Endothelial cell (in vitro differentiated cells): Measurements from ENCODE around the gene SSTR3. TPM values are rescaled to one million over a fixed set of nuclear protein-coding genes. Genes with fewer than 3 reads are reported as not detected.

ENCODE experiments used
- DNase-seq: peaks from one replicate; pipeline ENCODE4 v3.0.0; 2021; ENCODE audit warnings: low spot score
- H3K27ac Mint-ChIP-seq: one replicate; pipeline ENCODE4 v1.8.0; 2021; ENCODE audit warnings: mixed read lengths, inconsistent platforms; ENCODE audit not compliant: unreplicated experiment
- H3K27me3 Mint-ChIP-seq: one replicate; pipeline ENCODE4 v1.8.0; 2021; ENCODE audit warnings: mild to moderate bottlenecking, moderate library complexity, mixed read lengths, inconsistent platforms; ENCODE audit not compliant: unreplicated experiment
- H3K36me3 Mint-ChIP-seq: one replicate; pipeline ENCODE4 v1.8.0; 2021; ENCODE audit warnings: mild to moderate bottlenecking, low read depth, mixed read lengths, inconsistent platforms; ENCODE audit not compliant: unreplicated experiment
- H3K4me1 Mint-ChIP-seq: one replicate; pipeline ENCODE4 v1.8.0; 2021; ENCODE audit warnings: mild to moderate bottlenecking, mixed read lengths, inconsistent platforms; ENCODE audit not compliant: unreplicated experiment
- H3K4me3 Mint-ChIP-seq: one replicate; pipeline ENCODE4 v1.8.0; 2021; ENCODE audit warnings: mild to moderate bottlenecking, mixed read lengths, inconsistent platforms; ENCODE audit not compliant: unreplicated experiment
- H3K9me3 Mint-ChIP-seq: one replicate; pipeline ENCODE4 v1.8.0; 2021; ENCODE audit warnings: mixed read lengths, inconsistent platforms; ENCODE audit not compliant: unreplicated experiment
- total RNA-seq: library from RNA; stranded (reverse); fragmentation: NEBNext Ultra II Directional; extraction: Animal tissue kit (Norgen Biotek cat#: 25700); gene quantifications from one replicate; pipeline ENCODE4 v1.2.1, GENCODE V29; 2021; ENCODE audit not compliant: unreplicated experiment
- TF ChIP-seq, protein P1 (sequence below): fragments of 200-600 bp; sonication (generic); IDR thresholded peaks from one replicate; pipeline ENCODE4 v1.5.0; 2021; ENCODE audit warnings: antibody characterized with exemption; ENCODE audit not compliant: unreplicated experiment

SSTR3 gene
- total RNA-seq, 1 donor from 2014 or later, result 0.13 TPM

DNA sequence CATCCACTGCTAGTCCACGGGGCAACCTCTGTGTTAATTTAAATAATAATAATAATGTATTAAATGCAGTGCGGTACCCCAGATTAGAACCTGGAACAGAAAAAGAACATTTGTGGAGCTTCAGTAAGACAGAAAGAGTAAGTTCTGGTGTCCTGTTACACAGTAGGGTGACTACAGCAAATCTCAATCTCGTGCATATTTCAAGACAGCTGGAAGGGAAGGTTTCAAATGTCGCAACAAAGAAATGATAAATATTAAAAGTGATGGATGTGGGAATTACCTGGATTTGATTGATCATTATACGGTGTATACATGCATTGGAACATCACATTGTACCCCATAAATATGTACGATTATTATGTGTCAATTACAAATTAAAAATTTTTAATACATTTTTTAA, 33.5 kb upstream of the SSTR3 start:
- H3K9me3 Mint-ChIP-seq, result no peaks in the 10 kb centered on the region
- H3K27ac Mint-ChIP-seq, result no peak overlapping the region
- H3K4me3 Mint-ChIP-seq, result no peak overlapping the region
- TF ChIP-seq, protein P1, sequence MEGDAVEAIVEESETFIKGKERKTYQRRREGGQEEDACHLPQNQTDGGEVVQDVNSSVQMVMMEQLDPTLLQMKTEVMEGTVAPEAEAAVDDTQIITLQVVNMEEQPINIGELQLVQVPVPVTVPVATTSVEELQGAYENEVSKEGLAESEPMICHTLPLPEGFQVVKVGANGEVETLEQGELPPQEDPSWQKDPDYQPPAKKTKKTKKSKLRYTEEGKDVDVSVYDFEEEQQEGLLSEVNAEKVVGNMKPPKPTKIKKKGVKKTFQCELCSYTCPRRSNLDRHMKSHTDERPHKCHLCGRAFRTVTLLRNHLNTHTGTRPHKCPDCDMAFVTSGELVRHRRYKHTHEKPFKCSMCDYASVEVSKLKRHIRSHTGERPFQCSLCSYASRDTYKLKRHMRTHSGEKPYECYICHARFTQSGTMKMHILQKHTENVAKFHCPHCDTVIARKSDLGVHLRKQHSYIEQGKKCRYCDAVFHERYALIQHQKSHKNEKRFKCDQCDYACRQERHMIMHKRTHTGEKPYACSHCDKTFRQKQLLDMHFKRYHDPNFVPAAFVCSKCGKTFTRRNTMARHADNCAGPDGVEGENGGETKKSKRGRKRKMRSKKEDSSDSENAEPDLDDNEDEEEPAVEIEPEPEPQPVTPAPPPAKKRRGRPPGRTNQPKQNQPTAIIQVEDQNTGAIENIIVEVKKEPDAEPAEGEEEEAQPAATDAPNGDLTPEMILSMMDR, result no peak
- peaks cover 12% of the 10 kb centered on the region for H3K4me1 Mint-ChIP-seq
- no peaks in the 10 kb centered on the region for H3K36me3 Mint-ChIP-seq
- no peak for DNase-seq
- H3K27me3 Mint-ChIP-seq, result peaks cover 2% of the 10 kb centered on the region

DNA sequence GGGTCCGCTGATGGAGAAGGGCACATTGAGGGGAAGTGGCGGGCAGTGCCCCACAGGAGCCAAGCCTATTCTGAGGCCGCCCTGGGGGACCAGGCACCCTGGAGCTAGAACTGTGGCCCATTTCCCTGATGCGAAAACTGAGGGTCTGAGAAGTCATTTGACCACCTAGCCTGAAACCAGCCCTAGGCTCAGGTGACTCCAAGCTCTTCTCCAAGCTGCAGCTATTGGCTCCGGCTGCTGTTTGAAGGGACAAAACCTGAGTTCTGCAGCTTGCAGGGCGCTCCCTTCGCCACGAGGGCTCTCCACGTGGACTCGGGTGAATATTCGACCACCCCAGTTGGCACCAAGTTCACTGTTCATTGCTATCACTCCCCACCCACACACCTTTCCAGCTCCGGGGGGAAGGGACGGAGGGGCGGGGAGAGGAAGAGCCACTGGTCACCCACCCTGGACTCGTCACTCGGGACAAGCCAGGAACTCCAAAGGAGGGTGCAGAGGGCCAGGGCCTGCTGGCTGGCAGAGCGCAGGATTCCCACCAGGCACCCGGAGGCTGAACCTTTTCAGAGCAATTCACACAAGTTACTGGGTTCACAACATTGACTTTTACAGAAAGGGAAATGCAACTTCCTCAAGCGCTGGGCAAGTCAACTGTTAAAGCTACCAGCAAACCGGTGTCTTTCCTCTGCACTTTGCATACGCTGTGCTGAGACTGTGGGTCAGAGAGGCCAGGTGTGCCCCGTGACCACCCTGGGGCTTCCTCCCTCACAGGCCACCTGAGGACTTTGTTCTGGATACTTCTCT, 32.8 kb upstream of the SSTR3 start:
- no peak overlapping the region for H3K4me3 Mint-ChIP-seq
- H3K27ac Mint-ChIP-seq, result no peak overlapping the region
- H3K36me3 Mint-ChIP-seq, result no peaks in the 10 kb centered on the region
- no peak for DNase-seq
- TF ChIP-seq, protein P1, result no peak
- H3K9me3 Mint-ChIP-seq, result no peaks in the 10 kb centered on the region
- H3K27me3 Mint-ChIP-seq, result peaks cover 2% of the 10 kb centered on the region
- peaks cover 12% of the 10 kb centered on the region for H3K4me1 Mint-ChIP-seq

DNA sequence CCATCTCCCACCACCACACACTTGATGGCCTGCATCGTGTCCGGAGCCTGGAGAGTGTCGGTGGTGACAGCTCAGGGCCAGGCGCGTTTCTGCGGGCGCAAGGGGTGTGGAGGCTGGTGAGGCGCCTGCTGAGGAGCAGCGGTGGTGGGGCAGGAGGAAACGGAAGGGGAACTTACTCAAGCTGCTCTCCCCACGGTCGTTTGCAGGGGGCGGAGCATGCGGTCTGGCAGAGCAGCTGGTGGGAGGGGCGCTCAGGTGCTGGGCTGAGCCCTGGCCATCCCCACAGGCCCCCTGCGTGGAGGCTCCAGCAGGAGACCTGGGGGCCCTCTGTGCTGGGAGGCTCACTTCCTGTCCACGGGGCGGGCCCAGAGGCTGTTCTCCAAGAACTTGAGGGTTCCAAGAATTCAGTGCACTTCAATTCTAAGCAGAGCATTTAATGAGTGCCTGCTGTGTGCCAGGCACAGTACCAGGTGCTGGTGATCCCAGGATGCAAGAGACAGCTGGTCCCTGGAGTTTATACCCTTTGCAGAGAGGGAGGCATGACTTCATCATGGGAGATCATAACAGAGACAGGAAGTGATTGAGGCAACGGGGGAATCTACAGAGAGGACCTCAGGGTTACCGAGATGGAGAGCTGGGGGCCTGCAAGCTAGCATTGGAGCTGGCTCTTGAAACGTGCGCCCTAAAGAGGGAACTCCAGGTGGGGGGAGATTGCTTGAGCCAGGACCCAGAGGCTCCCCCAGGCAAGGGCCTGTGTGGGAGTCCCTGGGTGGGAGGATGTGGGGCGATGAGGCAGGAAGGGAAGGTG, 32.0 kb upstream of the SSTR3 start, which contains the start of gene RAC2:
RAC2 (minus strand) TSS at position 156 of the 808 bp plus-strand sequence; CDS start at position 35, 121 bp downstream.
- TF ChIP-seq, protein P1, result no peak
- Mint-ChIP-seq H3K27ac (peak within 1 kb of the TSS; percentile 52), H3K4me1 (peaks cover 12% of the 10 kb centered on the region), H3K36me3 (no peaks in the 10 kb centered on the region), H3K4me3 (no peak within 1 kb of the TSS), H3K27me3 (peaks cover 2% of the 10 kb centered on the region), H3K9me3 (no peaks in the 10 kb centered on the region)
- peak; percentile 43 for DNase-seq

DNA sequence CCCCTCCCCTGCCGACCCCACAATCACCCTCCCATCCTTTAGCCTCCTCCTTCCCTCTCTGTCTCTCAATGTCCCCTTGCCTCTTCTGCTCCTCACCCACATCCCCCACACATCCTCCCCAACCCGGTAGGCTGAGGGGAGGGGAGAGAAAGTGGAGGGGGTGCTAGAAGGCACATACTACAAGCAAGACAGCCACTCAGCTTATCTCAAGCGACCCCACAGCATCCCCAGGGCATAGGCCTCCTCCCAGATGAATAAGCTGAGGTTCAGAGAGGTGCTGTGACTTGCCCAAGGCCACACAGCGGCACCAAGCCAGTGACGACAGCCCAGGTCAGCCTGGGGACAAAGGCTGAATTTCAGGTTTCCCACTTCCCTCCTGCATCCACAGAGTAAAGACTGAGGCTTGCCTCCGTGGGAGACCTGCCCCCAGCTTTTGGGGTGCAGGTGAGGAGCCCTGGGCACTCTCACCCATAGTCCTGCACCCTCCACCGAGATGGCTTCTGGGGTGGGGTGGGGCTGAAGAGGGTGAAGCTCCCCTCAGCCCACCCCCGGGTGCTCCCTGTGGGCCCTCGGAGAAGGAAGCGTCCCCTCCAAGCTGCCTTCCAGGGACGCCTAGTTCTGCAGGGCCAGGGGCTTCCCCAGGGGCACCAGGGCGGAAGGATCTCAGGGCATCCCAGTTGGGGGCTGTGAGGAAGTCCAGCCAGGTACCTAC, 31.3 kb upstream of the SSTR3 start:
- peaks cover 2% of the 10 kb centered on the region for H3K27me3 Mint-ChIP-seq
- H3K4me3 Mint-ChIP-seq, result no peak overlapping the region
- H3K36me3 Mint-ChIP-seq, result no peaks in the 10 kb centered on the region
- DNase-seq, result no peak
- no peaks in the 10 kb centered on the region for H3K9me3 Mint-ChIP-seq
- TF ChIP-seq, protein P1, result no peak
- H3K27ac Mint-ChIP-seq, result no peak overlapping the region
- peaks cover 12% of the 10 kb centered on the region for H3K4me1 Mint-ChIP-seq
